HEK293T (cell line): ENCODE results near the gene HMGXB3.

Experiments
- CTCF ChIA-PET: fragments of 350-600 bp; formaldehyde crosslinking; extraction: SDS; loops from one replicate; lab custom pipeline; 2021; ENCODE audit warnings: antibody characterized with exemption, inconsistent platforms; lab: Yijun Ruan, JAX
- POLR2A ChIA-PET: fragments of 350-600 bp; formaldehyde crosslinking; extraction: SDS; loops from one replicate; lab custom pipeline; 2020; ENCODE audit warnings: antibody characterized with exemption, inconsistent platforms; lab: Yijun Ruan, JAX
- DNase-seq: peaks from one replicate; pipeline ENCODE4 v3.0.0; 2012; ENCODE audit warnings: mixed read lengths; ENCODE audit errors: extremely low spot score
- ARNT ChIP-seq: fragments of 450-650 bp; IDR thresholded peaks from 2 replicates; pipeline ENCODE4 v1.6.1; 2017; ENCODE audit warnings: mild to moderate bottlenecking
- BHLHE40 ChIP-seq: fragments of 450-650 bp; IDR thresholded peaks from 2 replicates; pipeline ENCODE4 v1.6.1; 2016; ENCODE audit warnings: mild to moderate bottlenecking, moderate library complexity, borderline replicate concordance
- CTBP1 ChIP-seq: fragments of 450-650 bp; IDR thresholded peaks from 2 replicates; pipeline ENCODE4 v1.6.1; 2016; ENCODE audit warnings: borderline replicate concordance
- ELF4 ChIP-seq: fragments of 450-650 bp; IDR thresholded peaks from 2 replicates; pipeline ENCODE4 v1.6.1; 2017; ENCODE audit warnings: antibody characterized with exemption
- FOXA1 ChIP-seq: fragments of 450-650 bp; IDR thresholded peaks from 2 replicates; pipeline ENCODE4 v1.6.1; 2016; ENCODE audit warnings: mild to moderate bottlenecking
- FOXK2 ChIP-seq: fragments of 450-650 bp; IDR thresholded peaks from 2 replicates; pipeline ENCODE4 v1.6.1; 2016; ENCODE audit warnings: mild to moderate bottlenecking
- FOXM1 ChIP-seq: fragments of 450-650 bp; IDR thresholded peaks from 2 replicates; pipeline ENCODE4 v1.6.1; 2017; ENCODE audit warnings: mild to moderate bottlenecking, borderline replicate concordance
- HDGF ChIP-seq: fragments of 450-650 bp; IDR thresholded peaks from 2 replicates; pipeline ENCODE4 v1.6.1; 2017; ENCODE audit warnings: antibody characterized with exemption, borderline replicate concordance
- L3MBTL2 ChIP-seq: fragments of 450-650 bp; conservative IDR thresholded peaks from 2 replicates; pipeline ENCODE4 v1.6.1; 2016; ENCODE audit warnings: mild to moderate bottlenecking
- LEF1 ChIP-seq: fragments of 450-650 bp; IDR thresholded peaks from 2 replicates; pipeline ENCODE4 v1.6.1; 2017; ENCODE audit warnings: mild to moderate bottlenecking, borderline replicate concordance
- NFRKB ChIP-seq: fragments of 450-650 bp; IDR thresholded peaks from 2 replicates; pipeline ENCODE4 v1.6.1; 2016; ENCODE audit warnings: mild to moderate bottlenecking, moderate library complexity
- SP1 ChIP-seq: fragments of 450-650 bp; IDR thresholded peaks from 2 replicates; pipeline ENCODE4 v1.6.1; 2017
- SUZ12 ChIP-seq: fragments of 450-650 bp; IDR thresholded peaks from 2 replicates; pipeline ENCODE4 v1.6.1; 2016; ENCODE audit warnings: mild to moderate bottlenecking
- TARDBP ChIP-seq: fragments of 450-650 bp; IDR thresholded peaks from 2 replicates; pipeline ENCODE4 v1.6.1; 2016
- ZNF384 ChIP-seq: fragments of 450-650 bp; IDR thresholded peaks from 2 replicates; pipeline ENCODE4 v1.6.1; 2016
- TF ChIP-seq, protein P1 (sequence below): fragments of 450-650 bp; IDR thresholded peaks from 2 replicates; pipeline ENCODE4 v1.6.1; 2016

The HMGXB3 gene

DNA sequence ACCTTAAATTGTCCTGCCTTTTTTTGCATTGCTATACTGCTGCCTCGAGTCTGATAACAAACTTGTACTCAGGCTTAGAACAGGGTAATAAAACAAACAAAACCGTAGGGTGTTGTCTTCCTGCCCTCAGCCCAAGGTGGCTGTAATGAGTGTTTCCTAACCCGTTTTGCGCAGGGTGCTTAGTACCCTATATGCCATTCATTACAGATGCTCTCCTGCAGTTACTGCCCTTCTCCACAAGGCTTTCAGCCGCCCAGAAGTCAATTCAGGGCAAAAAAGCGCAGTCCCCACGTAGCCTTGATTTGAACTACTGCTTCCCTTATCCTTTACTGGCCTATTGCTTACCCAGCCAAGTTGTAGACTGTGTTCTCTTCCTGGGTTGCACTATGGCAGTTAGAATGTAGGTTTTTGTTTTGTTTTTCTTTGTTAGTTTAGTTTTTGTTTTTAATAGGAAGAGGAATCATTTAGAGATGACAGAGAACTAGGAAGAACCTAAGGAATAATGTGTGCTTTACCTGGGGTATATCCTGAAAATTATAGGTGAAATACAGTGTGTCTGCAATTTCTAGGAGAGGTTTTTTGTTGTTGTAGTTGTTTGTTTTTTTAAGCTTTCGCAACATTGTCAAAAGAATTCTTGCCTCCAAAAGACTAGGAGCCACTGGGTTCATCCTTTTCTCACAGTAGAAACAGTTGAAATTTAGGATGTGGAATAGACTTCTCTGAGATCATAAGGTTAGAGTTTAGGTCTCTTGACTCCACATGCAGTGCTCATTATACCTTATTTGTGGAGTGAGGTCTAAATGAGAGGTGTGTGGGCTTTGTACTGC is 1.3 kb downstream of the HMGXB3 start:
- peak; percentile 75 for DNase-seq
- ChIA-PET CTCF (no interaction called here), POLR2A (interaction anchor here (0.6 to 0.8 kb wide), 3 partner anchors 19 to 50 kb away, joined by 3 read pairs; no protein-coding TSS in a partner anchor)
- TF ChIP-seq LEF1 = no peak
- TF ChIP-seq, protein P1, sequence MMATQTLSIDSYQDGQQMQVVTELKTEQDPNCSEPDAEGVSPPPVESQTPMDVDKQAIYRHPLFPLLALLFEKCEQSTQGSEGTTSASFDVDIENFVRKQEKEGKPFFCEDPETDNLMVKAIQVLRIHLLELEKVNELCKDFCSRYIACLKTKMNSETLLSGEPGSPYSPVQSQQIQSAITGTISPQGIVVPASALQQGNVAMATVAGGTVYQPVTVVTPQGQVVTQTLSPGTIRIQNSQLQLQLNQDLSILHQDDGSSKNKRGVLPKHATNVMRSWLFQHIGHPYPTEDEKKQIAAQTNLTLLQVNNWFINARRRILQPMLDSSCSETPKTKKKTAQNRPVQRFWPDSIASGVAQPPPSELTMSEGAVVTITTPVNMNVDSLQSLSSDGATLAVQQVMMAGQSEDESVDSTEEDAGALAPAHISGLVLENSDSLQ = 0 out of 2 replicates have a peak, but pooled peaks have one; percentile 19

DNA sequence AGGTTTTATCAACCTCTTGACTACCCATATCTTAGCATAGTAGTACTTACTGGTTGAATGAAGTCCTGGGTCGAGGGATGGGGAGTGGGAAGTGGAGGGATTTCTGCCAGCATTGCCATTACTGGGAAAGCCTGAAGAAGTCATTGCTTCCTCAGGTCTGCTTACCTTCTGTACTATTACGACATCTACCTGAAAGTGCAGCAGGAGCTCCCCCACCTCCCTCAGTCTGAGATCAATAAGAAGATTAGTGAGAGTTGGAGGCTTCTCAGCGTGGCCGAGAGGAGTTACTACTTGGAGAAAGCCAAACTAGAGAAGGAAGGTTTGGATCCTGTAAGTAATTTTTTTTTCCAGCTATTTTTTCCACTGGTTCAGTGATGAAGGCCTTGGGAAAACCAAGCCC is 5.8 kb downstream of the HMGXB3 start:
- ChIA-PET POLR2A (no interaction called here), CTCF (no interaction called here)
- DNase-seq = no peak
- TF ChIP-seq HDGF (no peak), TARDBP (no peak), LEF1 (no peak), FOXA1 (no peak), ELF4 (no peak), ARNT (no peak), FOXM1 (no peak), L3MBTL2 (no peak), SUZ12 (no peak), CTBP1 (no peak), NFRKB (no peak), ZNF384 (no peak), SP1 (no peak), BHLHE40 (no peak), FOXK2 (no peak)
- TF ChIP-seq, protein P1 = no peak

DNA sequence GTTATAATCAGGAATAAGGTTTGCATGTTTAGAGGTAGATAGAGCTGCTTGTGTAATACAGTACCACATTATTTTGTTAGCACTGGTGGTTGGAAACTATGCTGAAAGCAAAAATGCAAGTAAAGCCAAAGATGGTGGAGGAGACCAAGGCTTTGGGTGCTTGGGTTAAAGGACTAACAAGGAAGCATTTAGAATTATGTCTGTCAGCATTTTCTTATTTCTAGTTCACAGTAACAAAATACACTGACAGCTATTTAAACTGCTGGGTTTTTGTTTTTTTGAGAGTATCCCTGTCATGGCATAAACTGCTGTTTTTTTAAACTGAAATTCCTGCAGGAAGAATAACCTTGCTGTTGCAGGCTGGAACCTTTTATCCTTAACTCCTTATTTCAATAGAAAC is 6.5 kb downstream of the HMGXB3 start:
- POLR2A ChIA-PET = no interaction called here
- CTCF ChIA-PET = interaction anchor here (0.9 to 1.5 kb wide), 2 partner anchors 17 to 154 kb away, joined by 3 to 4 read pairs; no protein-coding TSS in a partner anchor

DNA sequence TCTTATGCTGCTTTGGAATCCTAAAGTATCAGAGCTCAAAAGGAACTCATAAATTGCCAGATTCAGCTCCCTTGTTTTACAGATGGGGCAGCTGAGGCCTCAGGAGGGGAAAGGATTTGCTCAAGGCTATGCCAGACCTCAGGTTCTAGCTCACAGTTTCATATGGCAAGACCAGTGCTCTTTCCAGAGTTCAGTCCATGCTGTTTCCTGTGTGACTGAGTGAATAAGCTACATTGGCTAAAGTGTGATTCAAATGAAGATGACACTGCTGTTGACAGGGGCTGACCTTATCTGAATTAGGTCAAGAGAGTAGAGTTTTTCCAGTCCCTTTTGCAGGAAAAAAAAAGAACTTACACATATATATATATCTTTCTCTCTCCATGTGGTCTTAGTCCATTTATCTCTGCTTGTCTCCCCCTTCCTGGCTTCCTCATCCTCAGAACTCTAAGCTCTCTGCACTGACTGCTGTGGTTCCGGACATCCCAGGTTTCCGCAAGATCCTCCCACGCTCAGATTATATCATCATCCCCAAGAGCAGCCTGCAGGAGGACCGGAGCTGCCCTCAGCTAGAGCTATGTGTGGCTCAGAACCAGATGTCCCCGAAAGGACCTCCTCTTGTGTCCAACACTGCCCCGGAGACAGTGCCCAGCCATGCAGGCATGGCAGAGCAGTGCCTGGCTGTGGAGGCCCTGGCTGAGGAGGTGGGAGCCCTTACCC is 9.3 kb downstream of the HMGXB3 start:
- DNase-seq = no peak
- ChIA-PET POLR2A (no interaction called here), CTCF (no interaction called here)
- TF ChIP-seq BHLHE40 = no peak
- no peak for TF ChIP-seq FOXA1
- no peak for TF ChIP-seq SP1
- TF ChIP-seq CTBP1 = no peak
- no peak for TF ChIP-seq FOXM1
- no peak for TF ChIP-seq NFRKB

More for the DNA sequence above, 6.5 kb downstream of the HMGXB3 start:
- no peak for DNase-seq
- no peak for TF ChIP-seq SP1
- TF ChIP-seq CTBP1 = no peak
- TF ChIP-seq BHLHE40 = no peak
- no peak for TF ChIP-seq SUZ12
- no peak for TF ChIP-seq NFRKB
- no peak for TF ChIP-seq FOXA1
- no peak for TF ChIP-seq ELF4
- TF ChIP-seq ZNF384 = no peak
- TF ChIP-seq TARDBP = no peak
- TF ChIP-seq HDGF = no peak
- TF ChIP-seq, protein P1 = no peak
- no peak for TF ChIP-seq FOXM1
- TF ChIP-seq FOXK2 = no peak
- TF ChIP-seq ARNT = no peak
- no peak for TF ChIP-seq LEF1

DNA sequence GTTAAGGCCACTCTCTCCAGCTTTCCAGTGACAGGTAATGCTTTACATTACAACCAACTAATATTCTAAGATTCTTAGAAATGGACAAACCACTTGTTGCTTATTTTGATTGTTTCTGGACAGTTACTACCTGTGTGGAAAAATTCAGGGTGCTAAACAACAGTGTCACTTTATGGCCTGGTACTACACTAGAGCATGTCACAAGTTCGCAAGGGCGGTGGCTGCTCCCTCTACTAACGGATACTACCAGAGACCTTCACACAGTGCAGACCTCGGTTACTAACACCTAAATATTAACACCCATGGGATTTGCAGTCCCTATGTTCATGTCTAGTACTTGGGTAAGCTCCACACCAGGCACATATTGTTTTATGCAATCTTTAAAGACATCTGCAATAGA is 13.4 kb downstream of the HMGXB3 start:
- CTCF ChIA-PET = no interaction called here
- no peak for DNase-seq
- POLR2A ChIA-PET = no interaction called here
- TF ChIP-seq FOXA1 (no peak), L3MBTL2 (no peak), ELF4 (no peak), ZNF384 (no peak), SUZ12 (no peak), LEF1 (no peak), BHLHE40 (no peak), ARNT (no peak), FOXM1 (no peak), CTBP1 (no peak), NFRKB (no peak), SP1 (no peak), FOXK2 (no peak), HDGF (no peak), TARDBP (no peak)
- TF ChIP-seq, protein P1 = no peak
